Panc1 (cell line): ENCODE data around the gene LDLRAD4. TPM values are rescaled to one million over a fixed set of nuclear protein-coding genes. Genes with fewer than 3 reads are reported as not detected.

ENCODE experiments used
- ATAC-seq: fragments of 200-7000 bp; cut with Tn5 transposase; 2 replicates; pipeline ENCODE4 v1.9.1; 2020; ENCODE audit warnings: mild to moderate bottlenecking, moderate library complexity
- BruUV-seq: library from RNA; stranded (reverse); fragments of 400-500 nt; replicated peaks from 2 replicates; lab custom pipeline; 2021; lab: Mats Ljungman, UMichigan
- CTCF ChIA-PET: fragments of 300-600 bp; sonication (Branson Sonifier 250); formaldehyde crosslinking; loops from one replicate; lab custom pipeline; 2022; ENCODE audit warnings: antibody characterized with exemption; lab: Charles Lee
- POLR2A ChIA-PET: fragments of 300-600 bp; sonication (Branson Sonifier 250); formaldehyde crosslinking; loops from one replicate; lab custom pipeline; 2022; ENCODE audit warnings: antibody characterized with exemption; lab: Charles Lee
- DNase-seq: peaks from one replicate; pipeline ENCODE4 v3.0.0-alpha.2; 2010; ENCODE audit warnings: low read depth, low spot score
- H3K27ac ChIP-seq: 2 replicates; pipeline ENCODE4 v1.5.1; 2011; ENCODE audit warnings: mild to moderate bottlenecking, low read length, inconsistent platforms
- H3K27me3 ChIP-seq: fragments of 200-500 bp; sonication (Bioruptor generic); 2 replicates; pipeline ENCODE4 v1.6.0; 2014; ENCODE audit warnings: low read length, inconsistent platforms; ENCODE audit not compliant: control insufficient read depth, insufficient read depth
- H3K36me3 ChIP-seq: fragments of 200-500 bp; sonication (Bioruptor generic); 2 replicates; pipeline ENCODE4 v1.5.1; 2014; ENCODE audit warnings: inconsistent platforms, mild to moderate bottlenecking, low read length, moderate library complexity; ENCODE audit not compliant: control insufficient read depth, insufficient read depth
- H3K4me1 ChIP-seq: 2 replicates; pipeline ENCODE4 v1.5.1; 2011; ENCODE audit warnings: inconsistent platforms, mild to moderate bottlenecking, low read length, moderate library complexity; ENCODE audit not compliant: control insufficient read depth, insufficient read depth
- H3K4me3 ChIP-seq, 2 experiments: 2 replicates each; pipeline ENCODE4 v1.5.1; 2011 to 2012; ENCODE audit warnings: low read depth in 2 of 2, low read length in 2 of 2, mild to moderate bottlenecking in 2 of 2, inconsistent platforms in 1 of 2, moderate library complexity in 1 of 2
- H3K9me3 ChIP-seq: fragments of 200-500 bp; sonication (Bioruptor generic); 2 replicates; pipeline ENCODE4 v1.5.1; 2014; ENCODE audit warnings: low read depth, mild to moderate bottlenecking, inconsistent platforms, low read length, moderate library complexity; ENCODE audit not compliant: control insufficient read depth, insufficient read depth
- CTCF ChIP-seq: fragments of 450-650 bp; IDR thresholded peaks from 2 replicates; pipeline ENCODE4 v1.5.1; 2017; ENCODE audit warnings: mild to moderate bottlenecking
- POLR2AphosphoS5 ChIP-seq: IDR thresholded peaks from 2 replicates; pipeline ENCODE4 v1.6.1; 2012; ENCODE audit warnings: mild to moderate bottlenecking, low read depth, low read length, moderate library complexity
- SIN3A ChIP-seq: IDR thresholded peaks from 2 replicates; pipeline ENCODE4 v1.6.1; 2012; ENCODE audit warnings: low read depth, mild to moderate bottlenecking, low read length, moderate library complexity, borderline replicate concordance; ENCODE audit not compliant: insufficient read depth
- TCF7L2 ChIP-seq: IDR thresholded peaks from 2 replicates; pipeline ENCODE4 v1.6.1; 2011; ENCODE audit warnings: mild to moderate bottlenecking, low read depth, low read length, inconsistent platforms
- in situ Hi-C: cut with HindIII; loops from 2 replicates; pipeline ENCODE4 v1.10.0; 2016; ENCODE audit warnings: low sequenced_read_pairs, low pct_unique_long_range_greater_than_20kb
- intact Hi-C: fragments of 100-400 bp; cut with micrococcal nuclease; formaldehyde crosslinking; loops from one replicate; pipeline ENCODE4 v1.10.0; 2022; ENCODE audit not compliant: unreplicated experiment
- total RNA-seq: library from RNA; stranded (reverse); gene quantifications from one replicate; pipeline ENCODE4 v1.2.1, GENCODE V29; 2021; ENCODE audit not compliant: unreplicated experiment
- TF ChIP-seq, protein P1 (sequence below), 2 experiments: IDR thresholded peaks; 2 replicates each; pipeline ENCODE4 v1.6.1; 2011 to 2012; ENCODE audit warnings: low read depth in 2 of 2, control low read depth in 1 of 2, low read length in 1 of 2, mild to moderate bottlenecking in 1 of 2, moderate library complexity in 1 of 2; ENCODE audit not compliant: insufficient read depth in 1 of 2

Gene LDLRAD4
- total RNA-seq, 1 experiment from 2014 or later, result 0.28 TPM

GRCh38 chr18:13562494-13563029 lies 344.0 kb downstream of the LDLRAD4 start:
- ATAC-seq, result no peak
- intact Hi-C loops, result no loop called here
- CTCF ChIA-PET, result no interaction called here

DNA sequence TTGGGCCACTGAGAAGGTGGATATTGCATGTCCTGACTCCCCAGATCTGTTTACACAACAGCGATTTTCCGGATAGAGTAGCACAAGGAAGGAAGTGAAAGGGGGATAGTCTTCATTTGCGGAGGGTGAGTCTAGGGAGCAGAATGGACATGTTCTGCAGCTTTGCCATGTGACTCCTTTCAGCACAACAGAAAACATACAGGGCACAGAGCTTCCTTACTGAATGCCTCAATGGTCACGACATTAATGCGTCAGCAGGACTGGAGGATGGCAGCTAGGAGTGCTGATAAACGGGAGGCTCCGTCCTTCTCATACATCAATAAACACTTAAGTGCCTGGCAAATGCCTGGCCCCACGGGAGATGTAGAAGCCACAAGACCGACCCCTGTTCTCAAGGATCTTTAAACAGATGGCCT lies 344.8 kb downstream of the LDLRAD4 start:
- H3K4me1 ChIP-seq, result no peaks in the 10 kb centered on the region
- TF ChIP-seq POLR2AphosphoS5, result no peak
- TF ChIP-seq CTCF, result no peak
- no peak for TF ChIP-seq SIN3A
- TF ChIP-seq, protein P1, sequence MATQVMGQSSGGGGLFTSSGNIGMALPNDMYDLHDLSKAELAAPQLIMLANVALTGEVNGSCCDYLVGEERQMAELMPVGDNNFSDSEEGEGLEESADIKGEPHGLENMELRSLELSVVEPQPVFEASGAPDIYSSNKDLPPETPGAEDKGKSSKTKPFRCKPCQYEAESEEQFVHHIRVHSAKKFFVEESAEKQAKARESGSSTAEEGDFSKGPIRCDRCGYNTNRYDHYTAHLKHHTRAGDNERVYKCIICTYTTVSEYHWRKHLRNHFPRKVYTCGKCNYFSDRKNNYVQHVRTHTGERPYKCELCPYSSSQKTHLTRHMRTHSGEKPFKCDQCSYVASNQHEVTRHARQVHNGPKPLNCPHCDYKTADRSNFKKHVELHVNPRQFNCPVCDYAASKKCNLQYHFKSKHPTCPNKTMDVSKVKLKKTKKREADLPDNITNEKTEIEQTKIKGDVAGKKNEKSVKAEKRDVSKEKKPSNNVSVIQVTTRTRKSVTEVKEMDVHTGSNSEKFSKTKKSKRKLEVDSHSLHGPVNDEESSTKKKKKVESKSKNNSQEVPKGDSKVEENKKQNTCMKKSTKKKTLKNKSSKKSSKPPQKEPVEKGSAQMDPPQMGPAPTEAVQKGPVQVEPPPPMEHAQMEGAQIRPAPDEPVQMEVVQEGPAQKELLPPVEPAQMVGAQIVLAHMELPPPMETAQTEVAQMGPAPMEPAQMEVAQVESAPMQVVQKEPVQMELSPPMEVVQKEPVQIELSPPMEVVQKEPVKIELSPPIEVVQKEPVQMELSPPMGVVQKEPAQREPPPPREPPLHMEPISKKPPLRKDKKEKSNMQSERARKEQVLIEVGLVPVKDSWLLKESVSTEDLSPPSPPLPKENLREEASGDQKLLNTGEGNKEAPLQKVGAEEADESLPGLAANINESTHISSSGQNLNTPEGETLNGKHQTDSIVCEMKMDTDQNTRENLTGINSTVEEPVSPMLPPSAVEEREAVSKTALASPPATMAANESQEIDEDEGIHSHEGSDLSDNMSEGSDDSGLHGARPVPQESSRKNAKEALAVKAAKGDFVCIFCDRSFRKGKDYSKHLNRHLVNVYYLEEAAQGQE (IDR thresholded peaks at IDR 0.05; ENCODE audit: insufficient read depth in 1 of 2, low read depth in 2 of 2, low read length in 1 of 2), result no peak
- TF ChIP-seq TCF7L2, result no peak
- no peak for DNase-seq
- in situ Hi-C loops, result no loop called here
- peaks cover 5% of the 10 kb centered on the region; the same call in 1 of the 2 replicates for H3K27me3 ChIP-seq
- no peak overlapping the region for H3K27ac ChIP-seq
- H3K4me3 ChIP-seq, result no peak overlapping the region
- intact Hi-C loops, result no loop called here
- ChIA-PET POLR2A (no interaction called here), CTCF (no interaction called here)
- no peaks in the 10 kb centered on the region for H3K9me3 ChIP-seq
- no peak for ATAC-seq
- BruUV-seq, result no TSS peak
- H3K36me3 ChIP-seq, result no peaks in the 10 kb centered on the region

More at GRCh38 chr18:13562494-13563029, 344.0 kb downstream of the LDLRAD4 start:
- Histone ChIP-seq H3K27ac (no peak overlapping the region), H3K27me3 (peaks cover 5% of the 10 kb centered on the region; the same call in 1 of the 2 replicates), H3K9me3 (no peaks in the 10 kb centered on the region), H3K36me3 (no peaks in the 10 kb centered on the region), H3K4me3 (no peak overlapping the region), H3K4me1 (no peaks in the 10 kb centered on the region)
- DNase-seq, result no peak
- TF ChIP-seq TCF7L2 (no peak), POLR2AphosphoS5 (no peak), CTCF (no peak), SIN3A (no peak)
- TF ChIP-seq, protein P1 (IDR thresholded peaks at IDR 0.05; ENCODE audit: insufficient read depth in 1 of 2, low read depth in 2 of 2, low read length in 1 of 2), result no peak
- BruUV-seq, result no TSS peak
- POLR2A ChIA-PET, result no interaction called here
- in situ Hi-C loops, result no loop called here
